Gastrocnemius medialis (tissue), 4 donors: ENCODE measurements around the gene NHSL1.

Experiments used
- POLR2A ChIP-seq, 2 donors: fragments of 450-650 bp; IDR thresholded peaks; one replicate each; pipeline ENCODE4 v1.6.1; 2017; ENCODE audit warnings: antibody characterized with exemption in 2 of 2, mild to moderate bottlenecking in 2 of 2, moderate library complexity in 2 of 2
- TF ChIP-seq, protein P1 (sequence below), 5 experiments: fragments of 450-650 bp in 3 of 5; fragments of 200-600 bp in 2 of 5; sonication (generic) in 2 of 5; IDR thresholded peaks in 4 of 5; conservative IDR thresholded peaks in 1 of 5; 1 replicate in 4 of 5; 2 replicates in 1 of 5; pipeline ENCODE4 v1.5.1; 2016 to 2019; ENCODE audit warnings: antibody characterized with exemption in 5 of 5, mild to moderate bottlenecking in 3 of 5, moderate library complexity in 3 of 5

DNA sequence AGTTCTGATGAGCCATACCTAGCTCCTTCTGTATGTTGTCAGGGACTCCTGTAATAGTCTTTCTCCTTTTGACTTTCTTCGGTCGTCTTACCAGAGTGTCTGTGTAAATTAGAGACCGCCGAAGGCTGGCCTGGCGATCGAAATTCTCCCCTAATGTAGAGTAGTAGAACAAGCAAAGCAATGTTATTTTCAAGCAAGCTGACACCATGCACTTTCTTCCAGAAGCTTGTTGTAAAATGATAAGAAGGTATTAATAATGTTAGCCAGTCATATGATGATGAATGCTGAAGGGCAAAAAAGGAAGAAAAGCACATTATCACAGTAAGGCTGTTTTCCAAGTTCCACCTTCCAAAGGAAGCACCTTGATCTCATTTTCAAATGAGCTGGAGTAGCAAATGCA lies 57.3 kb downstream of the NHSL1 start:
- TF ChIP-seq, protein P1, sequence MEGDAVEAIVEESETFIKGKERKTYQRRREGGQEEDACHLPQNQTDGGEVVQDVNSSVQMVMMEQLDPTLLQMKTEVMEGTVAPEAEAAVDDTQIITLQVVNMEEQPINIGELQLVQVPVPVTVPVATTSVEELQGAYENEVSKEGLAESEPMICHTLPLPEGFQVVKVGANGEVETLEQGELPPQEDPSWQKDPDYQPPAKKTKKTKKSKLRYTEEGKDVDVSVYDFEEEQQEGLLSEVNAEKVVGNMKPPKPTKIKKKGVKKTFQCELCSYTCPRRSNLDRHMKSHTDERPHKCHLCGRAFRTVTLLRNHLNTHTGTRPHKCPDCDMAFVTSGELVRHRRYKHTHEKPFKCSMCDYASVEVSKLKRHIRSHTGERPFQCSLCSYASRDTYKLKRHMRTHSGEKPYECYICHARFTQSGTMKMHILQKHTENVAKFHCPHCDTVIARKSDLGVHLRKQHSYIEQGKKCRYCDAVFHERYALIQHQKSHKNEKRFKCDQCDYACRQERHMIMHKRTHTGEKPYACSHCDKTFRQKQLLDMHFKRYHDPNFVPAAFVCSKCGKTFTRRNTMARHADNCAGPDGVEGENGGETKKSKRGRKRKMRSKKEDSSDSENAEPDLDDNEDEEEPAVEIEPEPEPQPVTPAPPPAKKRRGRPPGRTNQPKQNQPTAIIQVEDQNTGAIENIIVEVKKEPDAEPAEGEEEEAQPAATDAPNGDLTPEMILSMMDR (IDR thresholded peaks at IDR 0.05 in 4 of 5, conservative IDR thresholded peaks at IDR 0.05 in 1 of 5), result no peak
- TF ChIP-seq POLR2A (IDR thresholded peaks at IDR 0.05), result no peak
